Measurements from ENCODE around the gene TREM2.

DNA sequence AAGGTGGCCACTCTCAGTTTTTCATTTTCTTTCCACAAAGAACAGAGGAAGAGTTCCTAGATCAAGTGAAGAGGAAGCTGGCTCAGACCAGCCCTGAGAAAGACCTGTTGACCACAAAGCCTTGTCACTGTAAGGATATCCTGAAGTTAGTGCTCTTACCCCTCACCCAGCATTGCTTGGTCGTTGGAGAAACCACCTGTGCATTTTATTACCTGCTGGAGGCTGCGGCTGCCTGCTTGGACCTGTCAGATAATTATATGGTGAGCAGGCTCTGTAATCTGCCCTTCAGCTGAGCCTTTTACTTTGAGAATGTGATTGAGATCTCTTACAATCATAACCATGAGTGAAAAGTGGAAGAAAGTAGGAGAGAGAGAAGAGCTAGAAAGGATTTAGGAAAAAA is 30.7 kb downstream of the TREM2 start:
- TF ChIP-seq POLR2A (IDR thresholded peaks at IDR 0.05; ENCODE audit: low read depth, low read length) (no peak), TAF1 (IDR thresholded peaks at IDR 0.05; ENCODE audit: low read depth, low read length) (no peak), POLR2AphosphoS5 (IDR thresholded peaks at IDR 0.05; ENCODE audit: low read depth, low read length) (no peak)

Measured in GM12891 (cell line).